Colonic mucosa (tissue), 4 donors: ENCODE results near the gene IFITM10. TPM values are rescaled to one million over a fixed set of nuclear protein-coding genes. Genes with fewer than 3 reads are reported as not detected.

Experiments used
- DNase-seq: peaks from one replicate; pipeline ENCODE4 v3.0.0-alpha.2; 2020
- H3K27ac ChIP-seq: fragments of 200-600 bp; one replicate; pipeline ENCODE4 v1.8.0; 2021
- H3K27me3 ChIP-seq: fragments of 200-600 bp; one replicate; pipeline ENCODE4 v1.8.0; 2021
- H3K36me3 ChIP-seq: fragments of 200-600 bp; one replicate; pipeline ENCODE4 v1.8.0; 2021
- H3K4me1 ChIP-seq: fragments of 200-600 bp; one replicate; pipeline ENCODE4 v1.8.0; 2021; ENCODE audit warnings: mild to moderate bottlenecking
- H3K4me3 ChIP-seq: fragments of 200-600 bp; one replicate; pipeline ENCODE4 v1.8.0; 2021
- H3K9ac ChIP-seq, 2 donors: one replicate each; pipeline ENCODE4 v1.7.0; 2013; ENCODE audit warnings: control low read depth in 2 of 2, low read depth in 2 of 2, low read length in 2 of 2
- H3K9me3 ChIP-seq: fragments of 200-600 bp; one replicate; pipeline ENCODE4 v1.8.0; 2021
- CTCF ChIP-seq: fragments of 200-600 bp; IDR thresholded peaks from one replicate; pipeline ENCODE4 v1.8.0; 2022; ENCODE audit warnings: antibody characterized with exemption, mild to moderate bottlenecking
- intact Hi-C: fragments of 100-400 bp; cut with DNase I; formaldehyde crosslinking; loops from one replicate; pipeline ENCODE4 v1.14.1; 2022
- total RNA-seq, 2 donors: library from RNA; stranded (reverse); fragmentation: NEBNext Ultra II Directional in 1 of 2; extraction: Animal tissue kit (Norgen Biotek cat#: 25700) in 1 of 2; gene quantifications; one replicate each; pipeline ENCODE4 v1.2.1, GENCODE V29; 2021
- donor health status: healthy.
- donor health status: DM: no; HTN: no; CAD: no.
- donor health status: DM: no; HTN: no; CAD: no.

IFITM10 gene
- total RNA-seq, 2 donors from 2014 or later: 0.42 to 1.1 TPM

- H3K4me3 ChIP-seq: no peak overlapping the region
- intact Hi-C loops: no loop called here
- no peaks in the 10 kb centered on the region for H3K27me3 ChIP-seq
- no peaks in the 10 kb centered on the region for H3K4me1 ChIP-seq
- H3K9ac ChIP-seq: no peak overlapping the region
- no peak overlapping the region for H3K27ac ChIP-seq
- no peaks in the 10 kb centered on the region for H3K36me3 ChIP-seq
- DNase-seq: no peak
- no peaks in the 10 kb centered on the region for H3K9me3 ChIP-seq
- no peak for TF ChIP-seq CTCF
Observed at GRCh38 chr11:1776944-1777715, 26.7 kb upstream of the IFITM10 start.

- no peak overlapping the region for H3K4me3 ChIP-seq
- intact Hi-C loops: no loop called here
- TF ChIP-seq CTCF: no peak
- H3K9me3 ChIP-seq: no peaks in the 10 kb centered on the region
- no peak overlapping the region for H3K27ac ChIP-seq
- no peak for DNase-seq
- H3K9ac ChIP-seq: no peak overlapping the region
- H3K36me3 ChIP-seq: no peaks in the 10 kb centered on the region
- no peaks in the 10 kb centered on the region for H3K27me3 ChIP-seq
- no peaks in the 10 kb centered on the region for H3K4me1 ChIP-seq
Observed at GRCh38 chr11:1776331-1776851, 26.0 kb upstream of the IFITM10 start.

- H3K36me3 ChIP-seq: no peaks in the 10 kb centered on the region
- DNase-seq: no peak
- H3K4me3 ChIP-seq: no peak overlapping the region
- no peak overlapping the region for H3K9ac ChIP-seq
- no peak for TF ChIP-seq CTCF
- H3K27me3 ChIP-seq: no peaks in the 10 kb centered on the region
- H3K9me3 ChIP-seq: no peaks in the 10 kb centered on the region
- intact Hi-C loops: no loop called here
- H3K27ac ChIP-seq: no peak overlapping the region
- H3K4me1 ChIP-seq: no peaks in the 10 kb centered on the region
Observed at GRCh38 chr11:1774886-1775285, 24.5 kb upstream of the IFITM10 start.

GRCh38 chr11:1773994-1774550 lies 23.7 kb upstream of the IFITM10 start:
- Histone ChIP-seq H3K36me3 (no peaks in the 10 kb centered on the region), H3K9me3 (no peaks in the 10 kb centered on the region), H3K27ac (no peak overlapping the region), H3K27me3 (no peaks in the 10 kb centered on the region), H3K4me1 (no peaks in the 10 kb centered on the region), H3K4me3 (no peak overlapping the region), H3K9ac (no peak overlapping the region)
- intact Hi-C loops: no loop called here
- DNase-seq: no peak
- TF ChIP-seq CTCF: no peak

GRCh38 chr11:1773131-1773993 lies 23.0 kb upstream of the IFITM10 start:
- Histone ChIP-seq H3K4me3 (no peak overlapping the region), H3K9ac (no peak overlapping the region), H3K4me1 (no peaks in the 10 kb centered on the region), H3K27me3 (no peaks in the 10 kb centered on the region), H3K9me3 (no peaks in the 10 kb centered on the region), H3K36me3 (no peaks in the 10 kb centered on the region), H3K27ac (no peak overlapping the region)
- TF ChIP-seq CTCF: no peak
- intact Hi-C loops: no loop called here
- no peak for DNase-seq
